K562 (cell line): ENCODE results near the gene ELP5. TPM values are rescaled to one million over a fixed set of nuclear protein-coding genes. Genes with fewer than 3 reads are reported as not detected.

Experiments used
- ATAC-seq: fragments of 200-7000 bp; cut with Tn5 transposase; 3 replicates; pipeline ENCODE4 v1.9.1; 2020; ENCODE audit warnings: moderate library complexity
- BruUV-seq: library from RNA; stranded (reverse); fragments of 400-500 nt; replicated peaks from 2 replicates; lab custom pipeline; 2021; lab: Mats Ljungman, UMichigan
- CTCF ChIA-PET: fragments of 300-600 bp; formaldehyde crosslinking; extraction: SDS; loops from one replicate; lab custom pipeline; 2021; ENCODE audit warnings: low intra/inter-chr PET ratio; lab: Yijun Ruan, JAX
- POLR2A ChIA-PET: fragments of 300-600, 350-650 bp; sonication (Branson Sonifier 250); formaldehyde crosslinking; extraction: SDS; loops from one replicate; lab custom pipeline; 2021; ENCODE audit warnings: antibody characterized with exemption, inconsistent platforms; lab: Yijun Ruan, JAX
- DNase-seq, 4 experiments: peaks; one replicate each; pipeline versions ENCODE4 v3.0.0 to v3.0.0-alpha.2; 2011 to 2018; ENCODE audit warnings: low spot score in 3 of 4, mixed read lengths in 3 of 4; ENCODE audit errors: extremely low read depth in 1 of 4
- FAIRE-seq: peaks from 2 replicates; lab custom pipeline; 2011; peaks lifted over from hg19 to GRCh38; lab: Jason Lieb, UNC
- H2AFZ ChIP-seq: 2 replicates; pipeline ENCODE4 v1.6.0; 2011; ENCODE audit warnings: low read depth, low read length, control low read depth, inconsistent platforms
- H3K27ac ChIP-seq: fragments of 200-600 bp; 3 replicates; pipeline ENCODE4 v1.8.0; 2011; ENCODE audit warnings: low read depth, mild to moderate bottlenecking, control low read depth, inconsistent platforms, low read length, moderate library complexity, mixed read lengths; ENCODE audit errors: extremely low read depth
- H3K27me3 ChIP-seq, 2 experiments: fragments of 300-600 bp in 1 of 2; 2 replicates in 1 of 2; 3 replicates in 1 of 2; pipeline versions ENCODE4 v1.6.0 to v1.8.0; 2011; ENCODE audit warnings: inconsistent platforms in 2 of 2, low read length in 2 of 2, mild to moderate bottlenecking in 1 of 2, mixed read lengths in 1 of 2, moderate library complexity in 1 of 2; ENCODE audit not compliant: control insufficient read depth in 2 of 2, insufficient read depth in 2 of 2
- H3K36me3 ChIP-seq: fragments of 300-600 bp; 3 replicates; pipeline ENCODE4 v1.8.0; 2011; ENCODE audit warnings: mild to moderate bottlenecking, low read length, inconsistent platforms; ENCODE audit not compliant: control insufficient read depth, insufficient read depth
- H3K4me1 ChIP-seq, 2 experiments: fragments of 200-600 bp in 1 of 2; replicated peaks in 1 of 2; 2 replicates in 1 of 2; 3 replicates in 1 of 2; pipeline versions ENCODE4 v1.5.1 to v1.8.0; 2011; ENCODE audit warnings: inconsistent platforms in 2 of 2, low read length in 2 of 2, mild to moderate bottlenecking in 1 of 2, mixed read lengths in 1 of 2, moderate library complexity in 1 of 2; ENCODE audit not compliant: control insufficient read depth in 2 of 2, insufficient read depth in 2 of 2
- H3K4me2 ChIP-seq: 2 replicates; pipeline ENCODE4 v1.6.1; 2011; ENCODE audit warnings: low read length, control low read depth, inconsistent platforms, mixed read lengths; ENCODE audit not compliant: insufficient read depth
- H3K4me3 ChIP-seq: fragments of 200-600 bp; sonication (generic), shearing (Covaris generic); 2 replicates; pipeline ENCODE4 v1.5.1; 2016; ENCODE audit warnings: control low read depth, inconsistent platforms
- H3K79me2 ChIP-seq: fragments of 200-600 bp; 3 replicates; pipeline ENCODE4 v1.8.0; 2011; ENCODE audit warnings: low read length, inconsistent platforms; ENCODE audit not compliant: control insufficient read depth, insufficient read depth
- H3K9ac ChIP-seq, 2 experiments: 2 replicates each; pipeline versions ENCODE4 v1.6.0 to v1.6.1; 2011; ENCODE audit warnings: low read depth in 2 of 2, low read length in 2 of 2, control low read depth in 1 of 2, inconsistent platforms in 1 of 2, mild to moderate bottlenecking in 1 of 2, mixed read lengths in 1 of 2; ENCODE audit not compliant: insufficient read depth in 1 of 2
- H3K9me1 ChIP-seq: one replicate; pipeline ENCODE4 v1.6.0; 2011; ENCODE audit warnings: inconsistent platforms, mild to moderate bottlenecking, low read length, moderate library complexity; ENCODE audit not compliant: control insufficient read depth, insufficient read depth
- H3K9me3 ChIP-seq: replicated peaks from 2 replicates; pipeline ENCODE4 v1.5.1; 2011; ENCODE audit warnings: low read depth, low read length, inconsistent platforms; ENCODE audit not compliant: control insufficient read depth, insufficient read depth
- H4K20me1 ChIP-seq: replicated peaks from 2 replicates; pipeline ENCODE4 v1.6.1; 2011; ENCODE audit warnings: low read length, inconsistent platforms, mixed read lengths; ENCODE audit not compliant: control insufficient read depth, insufficient read depth
- HMBOX1 ChIP-seq: sonication (generic); IDR thresholded peaks from 2 replicates; pipeline ENCODE4 v1.6.1; 2016
- NR4A1 ChIP-seq, 2 experiments: fragments of 250-450 bp in 1 of 2; fragments of 450-650 bp in 1 of 2; sonication (Bioruptor Pico) in 1 of 2; IDR thresholded peaks; 2 replicates each; pipeline versions ENCODE4 v1.4.0 to v1.6.1; 2016 to 2020; ENCODE audit warnings: mild to moderate bottlenecking in 2 of 2, missing compliant biosample characterization in 1 of 2, missing genetic modification characterization in 1 of 2, moderate library complexity in 1 of 2
- NRF1 ChIP-seq, 2 experiments: fragments of 450-650 bp; IDR thresholded peaks in 1 of 2; conservative IDR thresholded peaks in 1 of 2; 2 replicates each; pipeline ENCODE4 v1.6.1; 2014; ENCODE audit warnings: mild to moderate bottlenecking in 2 of 2
- THRA ChIP-seq: fragments of 450-650 bp; IDR thresholded peaks from 2 replicates; pipeline ENCODE4 v1.6.1; 2017; ENCODE audit warnings: mild to moderate bottlenecking, moderate library complexity
- ZBTB7A ChIP-seq: IDR thresholded peaks from 2 replicates; pipeline ENCODE4 v1.6.1; 2011; ENCODE audit warnings: low read depth, mild to moderate bottlenecking, low read length, moderate library complexity, borderline replicate concordance; ENCODE audit not compliant: control insufficient read depth
- WGBS: fragments of 100-300 bp; shearing (Covaris generic); methylation state at CpG from one replicate; pipeline ENCODE4 v1.1.6; 2016; ENCODE audit warnings: low coverage, mixed read lengths; ENCODE audit not compliant: insufficient coverage; ENCODE audit errors: missing lambda C conversion rate; 5-methylcytosine and 5-hydroxymethylcytosine counted together
- in situ Hi-C: fragments of 300-500 bp; cut with MboI; formaldehyde crosslinking; loops from 4 replicates; pipeline ENCODE4 v1.15.0; 2018; ENCODE audit warnings: inconsistent platforms, mixed read lengths
- intact Hi-C: fragments of 100-400 bp; cut with micrococcal nuclease; formaldehyde crosslinking; loops from 2 replicates; pipeline ENCODE4 v1.14.2; 2022
- polyA plus RNA-seq, 8 experiments: library from polyadenylated mRNA; depleted of rRNA in 4 of 8; stranded (reverse) in 5 of 8; unstranded in 3 of 8; fragments of >200 nt; fragmentation: Nextera tagmentation in 2 of 8; fragmentation: Illumina TruSeq in 1 of 8; extraction: Ambion mirVana in 2 of 8; extraction: Trizol in 1 of 8; gene quantifications; 2 replicates each; pipeline versions ENCODE4 v1.2.1 to v1.2.3, GENCODE V29; 2011 to 2014; ENCODE audit warnings: inconsistent platforms in 1 of 8, missing spikeins in 1 of 8
- total RNA-seq, 7 experiments: library from RNA; depleted of rRNA in 6 of 7; stranded (reverse); fragments of >200 nt in 6 of 7; fragmentation: Illumina TruSeq in 2 of 7; extraction: Trizol in 2 of 7; gene quantifications; 2 replicates each; pipeline versions ENCODE4 v1.2.1 to v1.2.3, GENCODE V29; 2011 to 2021; ENCODE audit warnings: low replicate concordance in 1 of 7

Gene ELP5
- total and polyA plus RNA-seq, 9 of the 15 experiments (the other 6 are each of a cell fraction or from before 2014, with no cell fraction given), result 25.7 to 77.9 (median 52.9) TPM

- CTCF ChIA-PET, result no interaction called here
- H3K4me1 ChIP-seq, result peaks cover 17 to 53% of the 10 kb centered on the region in 2 experiments
- TF ChIP-seq ZBTB7A, result peak; percentile 49; the same call in 1 of the 2 replicates
- peak; percentile 54 for TF ChIP-seq THRA
- peak; percentile 15 for TF ChIP-seq HMBOX1
- no peak for TF ChIP-seq NR4A1 (CRISPR knock-in tag; IDR thresholded peaks at IDR 0.05)
- TF ChIP-seq NR4A1 (tag; IDR thresholded peaks at IDR 0.05), result no peak
- 0 out of 4 replicates have a peak, but pooled peaks of 1 of the 2 experiments have one; percentile 18 for TF ChIP-seq NRF1 (conservative IDR thresholded peaks at IDR 0.05 in 1 of 2, IDR thresholded peaks at IDR 0.05 in 1 of 2)
- TF ChIP-seq, all 486 proteins: peak for 4
- Histone ChIP-seq H3K9me1 (no peaks in the 10 kb centered on the region), H3K27me3 (no peaks in the 10 kb centered on the region), H3K9ac (peak overlapping the region in 1 of 2 experiments; percentile 74; a peak in 2 of 4 replicates), H3K36me3 (no peaks in the 10 kb centered on the region), H3K4me2 (peak overlapping the region; percentile 6; the same call in 1 of the 2 replicates), H3K27ac (no peak overlapping the region), H4K20me1 (no peaks in the 10 kb centered on the region), H3K4me3 (no peak overlapping the region), H2AFZ (no peak overlapping the region), H3K79me2 (no peaks in the 10 kb centered on the region), H3K9me3 (no peaks in the 10 kb centered on the region)
- WGBS, result 13% methylated on average over 5 of the region's 75 CpGs
- POLR2A ChIA-PET, result interaction anchor here (0.6 to 0.9 kb wide), 2 partner anchors 11 to 12 kb away, joined by 3 read pairs; partner anchors contain the start of gene SLC2A4
- in situ Hi-C loops, result no loop called here
- no TSS peak for BruUV-seq
- ATAC-seq, result peak; percentile 77
- intact Hi-C loops, result no loop called here
- no peak for FAIRE-seq
- DNase-seq, result peak; percentile 62 to 67 (median 62)
Observed at GRCh38 chr17:7293816-7294613, 42.0 kb downstream of the ELP5 start.
